Coronary artery (tissue), 2 donors: ENCODE data around the gene RPL10.
A peak's percentile ranks its signal among the peaks of the same experiment; 100 is the strongest.

Source experiments
- DNase-seq: peaks from one replicate; pipeline ENCODE4 v3.0.0-alpha.2; 2017; ENCODE audit warnings: low spot score
- H3K27ac ChIP-seq, 2 donors: fragments of 200-600 bp; sonication (generic); one replicate each; pipeline ENCODE4 v1.5.1; 2016 to 2019
- H3K4me3 ChIP-seq: fragments of 200-600 bp; sonication (generic); 2 replicates; pipeline ENCODE4 v1.5.1; 2016; ENCODE audit warnings: mild to moderate bottlenecking, moderate library complexity
- CTCF ChIP-seq: fragments of 200-600 bp; sonication (generic); IDR thresholded peaks from one replicate; pipeline ENCODE4 v1.5.1; 2019; ENCODE audit warnings: antibody characterized with exemption

The RPL10 gene

DNA sequence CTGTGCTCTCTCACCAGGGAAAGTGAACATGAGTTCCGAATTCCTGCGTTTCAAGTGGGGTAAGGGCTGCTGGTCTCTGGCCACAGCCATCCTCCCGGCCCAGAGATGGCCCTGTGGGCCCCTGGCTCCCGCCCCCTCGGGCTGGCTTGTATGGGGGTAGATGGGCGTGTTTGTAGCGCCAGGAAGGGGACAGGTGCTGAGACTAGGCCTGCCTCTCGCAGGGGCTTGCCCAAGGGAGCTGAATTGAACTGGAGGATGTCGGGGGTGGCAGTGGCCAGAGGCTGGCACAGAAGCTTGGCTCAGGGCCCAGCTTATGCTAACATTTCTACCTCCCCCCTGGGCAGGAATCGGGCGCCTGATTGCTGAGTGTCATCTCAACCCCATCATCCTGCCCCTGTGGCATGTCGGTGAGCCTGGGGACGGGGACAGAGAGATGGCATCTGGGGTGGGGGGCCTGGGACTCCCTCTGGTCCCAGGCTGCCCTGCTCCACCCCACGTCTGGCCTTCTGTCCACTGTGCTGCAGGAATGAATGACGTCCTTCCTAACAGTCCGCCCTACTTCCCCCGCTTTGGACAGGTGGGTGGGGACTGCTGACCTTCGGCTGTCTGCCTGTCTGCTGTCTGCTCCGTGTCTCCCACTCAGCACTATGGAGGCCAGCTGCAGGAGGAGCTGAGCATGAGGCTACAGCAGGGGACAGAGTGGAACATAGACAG is 21.7 kb downstream of the RPL10 start:
- Histone ChIP-seq H3K4me3 (no peak overlapping the region), H3K27ac (peak overlapping the region in 1 of 2 donors; percentile 48)
- DNase-seq: no peak
- TF ChIP-seq CTCF: no peak

GRCh38 chrX:154420402-154420756 is 22.2 kb downstream of the RPL10 start:
- H3K4me3 ChIP-seq: no peak overlapping the region
- no peak for DNase-seq
- H3K27ac ChIP-seq: no peak overlapping the region
- no peak for TF ChIP-seq CTCF

DNA sequence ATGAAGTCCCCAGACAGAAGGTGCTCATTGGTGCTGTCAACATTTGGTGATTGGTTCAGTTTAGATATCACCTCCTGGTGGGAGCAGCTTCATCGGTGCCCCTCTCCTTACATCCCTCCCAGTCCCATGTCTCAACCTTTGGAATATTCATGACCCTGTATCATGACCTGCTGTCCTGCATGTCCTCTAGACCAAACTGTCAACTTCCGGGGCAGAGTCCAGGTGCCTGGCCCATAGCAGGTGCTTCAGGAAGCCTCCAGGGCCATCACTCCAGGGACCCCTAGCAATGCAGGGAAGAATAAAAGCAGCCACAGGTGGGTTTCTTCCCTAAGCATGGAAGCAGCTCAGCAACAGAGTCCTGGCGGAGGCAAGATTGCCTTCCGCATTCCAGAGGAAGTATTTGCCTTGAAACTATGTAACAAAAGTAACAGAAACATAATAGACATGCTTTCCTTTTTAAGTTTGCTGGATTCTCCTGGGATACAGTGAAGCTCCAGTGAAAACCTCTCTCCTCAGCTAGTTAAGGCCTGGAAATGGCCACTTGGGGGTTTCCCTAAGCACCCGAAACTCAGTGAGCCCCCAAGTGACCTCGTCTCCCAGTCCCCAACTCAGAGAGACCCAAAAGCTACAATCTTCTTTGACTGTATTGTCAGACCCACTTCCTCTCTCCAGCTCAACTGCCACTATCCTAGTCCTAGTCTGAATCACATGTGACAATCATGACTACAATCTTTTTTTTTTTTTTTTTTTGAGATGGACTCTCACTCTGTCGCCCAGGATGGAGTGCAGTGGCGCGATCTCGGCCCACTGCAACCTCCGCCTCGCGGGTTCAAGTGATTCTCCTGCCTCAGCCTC is 29.0 kb downstream of the RPL10 start:
- Histone ChIP-seq H3K4me3 (no peak overlapping the region), H3K27ac (peak overlapping the region in 1 of 2 donors; percentile 15)
- DNase-seq: no peak
- no peak for TF ChIP-seq CTCF

GRCh38 chrX:154428176-154429171 is 30.3 kb downstream of the RPL10 start, which contains the start of gene ATP6AP1:
TSS of gene ATP6AP1 (plus strand) at chrX:154428677. CDS start at chrX:154428693, 16 bp downstream.
- Histone ChIP-seq H3K4me3 (peak within 1 kb of the TSS; percentile 91), H3K27ac (peak within 1 kb of the TSS; percentile 43 to 94)
- peak; percentile 93 for DNase-seq
- no peak for TF ChIP-seq CTCF

DNA sequence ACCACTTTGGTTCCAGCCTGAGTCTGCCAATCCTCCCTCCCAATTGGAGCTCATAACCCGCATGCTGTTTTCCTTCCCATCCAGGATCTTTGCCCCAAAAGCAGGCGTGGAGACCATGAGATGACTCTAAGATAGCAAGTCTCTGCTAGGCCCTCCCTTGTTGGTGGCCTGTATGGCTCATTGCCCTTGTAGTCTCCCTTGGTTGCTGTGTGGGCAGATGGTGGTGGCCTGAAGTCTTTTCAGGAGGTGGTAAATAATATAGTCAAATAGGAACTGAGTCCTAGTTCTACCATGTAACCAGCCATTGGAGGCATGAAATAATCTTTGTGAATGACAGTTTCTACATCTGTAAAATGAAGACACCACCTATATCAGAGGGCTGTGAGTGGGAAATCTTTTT is 31.5 kb downstream of the RPL10 start:
- peak overlapping the region; percentile 91 for H3K4me3 ChIP-seq
- TF ChIP-seq CTCF: no peak
- no peak for DNase-seq
- H3K27ac ChIP-seq: peak overlapping the region in 1 of 2 donors; percentile 94

- TF ChIP-seq CTCF: no peak
- no peak for DNase-seq
Measured at GRCh38 chrX:154430479-154430878, 32.3 kb downstream of the RPL10 start.

More at GRCh38 chrX:154430479-154430878, 32.3 kb downstream of the RPL10 start:
- peak overlapping the region in 1 of 2 donors; percentile 60 for H3K27ac ChIP-seq
- H3K4me3 ChIP-seq: no peak overlapping the region
